ENCODE results near the gene ZNF117.
"Not testable (repeated sequence)": the region's sequence is repeated elsewhere in the genome, so short reads cannot be mapped to it uniquely, and the experiment has no call there.

ZNF117 gene

GRCh38 chr7:64990936-64991335, at the start of gene ZNF117:
Gene ZNF117, minus strand, starts transcription at chr7:64991036.
- TF ChIP-seq FOXP2 (optimal IDR thresholded peaks at IDR 0.05; ENCODE audit: control extremely low read depth, extremely low read length, insufficient read depth) (no peak), EZH2 (IDR thresholded peaks at IDR 0.05) (no peak), POLR2AphosphoS5 (IDR thresholded peaks at IDR 0.05; ENCODE audit: borderline replicate concordance, low read depth, low read length) (no peak)
- no peaks in the 10 kb centered on the region; the same call in 1 of the 2 replicates for H3K9me3 ChIP-seq (ENCODE audit: low read depth, low read length)

GRCh38 chr7:65038767-65039166, 47.9 kb upstream of the ZNF117 start:
- H3K9me3 ChIP-seq (ENCODE audit: low read depth, low read length); DNase-seq (ENCODE audit: low read depth, low spot score); H3K36me3 ChIP-seq (ENCODE audit: insufficient read depth, low read length); H3K27ac ChIP-seq: not testable (repeated sequence)
- Histone ChIP-seq H3K9ac (ENCODE audit: insufficient read length) (peak overlapping the region; percentile 69), H3K4me3 (peak overlapping the region; percentile 83)

More at GRCh38 chr7:64990936-64991335, at the start of gene ZNF117:
- no peak within 1 kb of the TSS for H3K27ac ChIP-seq
- H3K4me3 ChIP-seq = no peak within 1 kb of the TSS
- no peak within 1 kb of the TSS for H3K9ac ChIP-seq (ENCODE audit: insufficient read length)
- DNase-seq (ENCODE audit: low read depth, low spot score) = no peak
- H3K36me3 ChIP-seq (ENCODE audit: insufficient read depth, low read length) = no peaks in the 10 kb centered on the region

GRCh38 chr7:65037740-65038688, 47.2 kb upstream of the ZNF117 start:
- TF ChIP-seq POLR2AphosphoS5 (IDR thresholded peaks at IDR 0.05; ENCODE audit: borderline replicate concordance, low read depth, low read length) (peak; percentile 67; the same call in 1 of the 2 replicates), EZH2 (IDR thresholded peaks at IDR 0.05) (no peak)
- no peak overlapping the region for H3K27ac ChIP-seq
- DNase-seq (ENCODE audit: low read depth, low spot score) = peak; percentile 8
- peak overlapping the region; percentile 79 for H3K4me3 ChIP-seq
- peak overlapping the region; percentile 73 for H3K9ac ChIP-seq (ENCODE audit: insufficient read length)
- no peaks in the 10 kb centered on the region for H3K36me3 ChIP-seq (ENCODE audit: insufficient read depth, low read length)
- no peaks in the 10 kb centered on the region for H3K9me3 ChIP-seq (ENCODE audit: low read depth, low read length)

GRCh38 chr7:65036526-65036925, 45.7 kb upstream of the ZNF117 start:
- H3K4me3 ChIP-seq; H3K9me3 ChIP-seq (ENCODE audit: low read depth, low read length); H3K36me3 ChIP-seq (ENCODE audit: insufficient read depth, low read length); H3K27ac ChIP-seq; DNase-seq (ENCODE audit: low read depth, low spot score); H3K9ac ChIP-seq (ENCODE audit: insufficient read length): not testable (repeated sequence)

GRCh38 chr7:65035469-65035868, 44.6 kb upstream of the ZNF117 start:
- H3K36me3 ChIP-seq (ENCODE audit: insufficient read depth, low read length); H3K9me3 ChIP-seq (ENCODE audit: low read depth, low read length); H3K4me3 ChIP-seq; H3K9ac ChIP-seq (ENCODE audit: insufficient read length); H3K27ac ChIP-seq; DNase-seq (ENCODE audit: low read depth, low spot score): not testable (repeated sequence)

GRCh38 chr7:65034120-65034782, 43.4 kb upstream of the ZNF117 start:
- not testable (repeated sequence) for H3K4me3 ChIP-seq; H3K27ac ChIP-seq; H3K9ac ChIP-seq (ENCODE audit: insufficient read length); H3K36me3 ChIP-seq (ENCODE audit: insufficient read depth, low read length); DNase-seq (ENCODE audit: low read depth, low spot score); H3K9me3 ChIP-seq (ENCODE audit: low read depth, low read length)

GRCh38 chr7:65033391-65033790, 42.6 kb upstream of the ZNF117 start:
- not testable (repeated sequence) for H3K4me3 ChIP-seq; H3K27ac ChIP-seq; H3K9ac ChIP-seq (ENCODE audit: insufficient read length); H3K9me3 ChIP-seq (ENCODE audit: low read depth, low read length); DNase-seq (ENCODE audit: low read depth, low spot score); H3K36me3 ChIP-seq (ENCODE audit: insufficient read depth, low read length)

- H3K36me3 ChIP-seq (ENCODE audit: insufficient read depth, low read length); H3K4me3 ChIP-seq; H3K9me3 ChIP-seq (ENCODE audit: low read depth, low read length); DNase-seq (ENCODE audit: low read depth, low spot score); H3K9ac ChIP-seq (ENCODE audit: insufficient read length); H3K27ac ChIP-seq: not testable (repeated sequence)
Measured at GRCh38 chr7:65025023-65025422, 34.2 kb upstream of the ZNF117 start.

- H3K9me3 ChIP-seq (ENCODE audit: low read depth, low read length); H3K4me3 ChIP-seq; H3K36me3 ChIP-seq (ENCODE audit: insufficient read depth, low read length); DNase-seq (ENCODE audit: low read depth, low spot score); H3K9ac ChIP-seq (ENCODE audit: insufficient read length); H3K27ac ChIP-seq: not testable (repeated sequence)
Measured at GRCh38 chr7:65020978-65021377, 30.1 kb upstream of the ZNF117 start.

- not testable (repeated sequence) for H3K27ac ChIP-seq; H3K4me3 ChIP-seq; H3K9ac ChIP-seq (ENCODE audit: insufficient read length); H3K36me3 ChIP-seq (ENCODE audit: insufficient read depth, low read length); H3K9me3 ChIP-seq (ENCODE audit: low read depth, low read length); DNase-seq (ENCODE audit: low read depth, low spot score)
Measured at GRCh38 chr7:65009881-65010280, 19.0 kb upstream of the ZNF117 start.

GRCh38 chr7:65009394-65009793, 18.6 kb upstream of the ZNF117 start:
- not testable (repeated sequence) for H3K27ac ChIP-seq; H3K4me3 ChIP-seq; DNase-seq (ENCODE audit: low read depth, low spot score); H3K9me3 ChIP-seq (ENCODE audit: low read depth, low read length); H3K9ac ChIP-seq (ENCODE audit: insufficient read length); H3K36me3 ChIP-seq (ENCODE audit: insufficient read depth, low read length)

- not testable (repeated sequence) for H3K9me3 ChIP-seq (ENCODE audit: low read depth, low read length); H3K9ac ChIP-seq (ENCODE audit: insufficient read length); H3K27ac ChIP-seq; DNase-seq (ENCODE audit: low read depth, low spot score); H3K4me3 ChIP-seq
- peaks cover 29% of the 10 kb centered on the region for H3K36me3 ChIP-seq (ENCODE audit: insufficient read depth, low read length)
Measured at GRCh38 chr7:65007036-65007435, 16.2 kb upstream of the ZNF117 start.
